Measurements from ENCODE around the gene GCG. TPM values are rescaled to one million over a fixed set of nuclear protein-coding genes. Genes with fewer than 3 reads are reported as not detected.

The GCG gene
- total and polyA plus RNA-seq, 12 donors: 0.32 TPM; not detected in 11

- 40 to 47% methylated on average over 1 of the region's 1 CpG for WGBS, 2 donors
- ATAC-seq (peak in 6 of 8 donors; percentile 6 to 78 (median 69)), DNase-seq (no peak)
- Histone ChIP-seq H3K27ac (peak overlapping the region in 5 of 10 donors; percentile 3 to 48 (median 28)), H3K4me1 (peaks cover 0 to 13% (median 5%) of the 10 kb centered on the region in 9 donors), H3K27me3 (no peaks in the 10 kb centered on the region), H3K36me3 (no peaks in the 10 kb centered on the region), H3K9me3 (no peaks in the 10 kb centered on the region), H3K4me3 (no peak overlapping the region)
- intact Hi-C loops (cut with DNase I): no loop called here
- TF ChIP-seq, protein P1, sequence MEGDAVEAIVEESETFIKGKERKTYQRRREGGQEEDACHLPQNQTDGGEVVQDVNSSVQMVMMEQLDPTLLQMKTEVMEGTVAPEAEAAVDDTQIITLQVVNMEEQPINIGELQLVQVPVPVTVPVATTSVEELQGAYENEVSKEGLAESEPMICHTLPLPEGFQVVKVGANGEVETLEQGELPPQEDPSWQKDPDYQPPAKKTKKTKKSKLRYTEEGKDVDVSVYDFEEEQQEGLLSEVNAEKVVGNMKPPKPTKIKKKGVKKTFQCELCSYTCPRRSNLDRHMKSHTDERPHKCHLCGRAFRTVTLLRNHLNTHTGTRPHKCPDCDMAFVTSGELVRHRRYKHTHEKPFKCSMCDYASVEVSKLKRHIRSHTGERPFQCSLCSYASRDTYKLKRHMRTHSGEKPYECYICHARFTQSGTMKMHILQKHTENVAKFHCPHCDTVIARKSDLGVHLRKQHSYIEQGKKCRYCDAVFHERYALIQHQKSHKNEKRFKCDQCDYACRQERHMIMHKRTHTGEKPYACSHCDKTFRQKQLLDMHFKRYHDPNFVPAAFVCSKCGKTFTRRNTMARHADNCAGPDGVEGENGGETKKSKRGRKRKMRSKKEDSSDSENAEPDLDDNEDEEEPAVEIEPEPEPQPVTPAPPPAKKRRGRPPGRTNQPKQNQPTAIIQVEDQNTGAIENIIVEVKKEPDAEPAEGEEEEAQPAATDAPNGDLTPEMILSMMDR (IDR thresholded peaks at IDR 0.05): no peak
Measured at GRCh38 chr2:162106746-162107145, 45.3 kb downstream of the GCG start.

GRCh38 chr2:162106146-162106551, 45.9 kb downstream of the GCG start:
- no peaks in the 10 kb centered on the region for H3K27me3 ChIP-seq
- H3K36me3 ChIP-seq: no peaks in the 10 kb centered on the region
- H3K4me1 ChIP-seq: peaks cover 0 to 13% (median 5%) of the 10 kb centered on the region in 9 donors
- DNase-seq (no peak), ATAC-seq (peak in 6 of 8 donors; percentile 12 to 62 (median 37))
- no peak overlapping the region for H3K4me3 ChIP-seq
- TF ChIP-seq, protein P1 (IDR thresholded peaks at IDR 0.05): no peak
- peak overlapping the region in 5 of 10 donors; percentile 3 to 48 (median 28) for H3K27ac ChIP-seq
- intact Hi-C loops (cut with DNase I): no loop called here
- 68 to 79% methylated on average over 3 of the region's 3 CpGs for WGBS, 2 donors
- H3K9me3 ChIP-seq: no peaks in the 10 kb centered on the region

DNA sequence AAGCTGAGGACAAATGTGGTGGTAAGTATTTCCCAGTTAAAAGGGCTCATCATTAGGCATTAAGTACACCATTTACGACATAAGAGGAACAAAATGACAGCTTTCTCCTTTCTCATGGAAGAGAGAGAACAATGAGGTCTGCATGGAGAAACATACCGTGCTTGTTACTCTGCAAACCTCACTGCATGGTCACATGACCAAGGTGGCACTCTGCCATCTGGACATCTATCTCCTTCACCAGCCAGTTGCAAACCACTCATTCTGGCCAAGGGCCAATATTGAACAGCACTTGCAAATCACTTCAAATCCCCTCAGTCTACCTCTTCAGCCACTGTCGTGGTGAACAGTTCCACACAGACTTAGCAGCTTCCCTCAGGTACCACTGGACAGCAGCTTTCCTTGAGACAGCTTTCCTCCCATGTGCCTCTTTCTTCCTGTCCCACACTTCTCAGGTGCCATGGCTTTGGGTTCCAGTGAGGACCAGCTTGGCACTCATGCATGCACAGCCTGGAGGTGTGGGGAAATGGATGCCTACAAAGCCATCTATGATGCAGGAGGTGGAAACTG, 48.5 kb downstream of the GCG start:
- no peaks in the 10 kb centered on the region for H3K9me3 ChIP-seq
- 75 to 79% methylated on average over 3 of the region's 3 CpGs for WGBS, 2 donors
- no peaks in the 10 kb centered on the region for H3K27me3 ChIP-seq
- H3K4me3 ChIP-seq: no peak overlapping the region
- H3K4me1 ChIP-seq: peaks cover 0 to 13% (median 5%) of the 10 kb centered on the region in 9 donors
- intact Hi-C loops (cut with DNase I): no loop called here
- TF ChIP-seq, protein P1 (IDR thresholded peaks at IDR 0.05): no peak
- no peak overlapping the region for H3K27ac ChIP-seq
- DNase-seq (no peak), ATAC-seq (peak in 1 of 8 donors; percentile 13)
- no peaks in the 10 kb centered on the region for H3K36me3 ChIP-seq

DNA sequence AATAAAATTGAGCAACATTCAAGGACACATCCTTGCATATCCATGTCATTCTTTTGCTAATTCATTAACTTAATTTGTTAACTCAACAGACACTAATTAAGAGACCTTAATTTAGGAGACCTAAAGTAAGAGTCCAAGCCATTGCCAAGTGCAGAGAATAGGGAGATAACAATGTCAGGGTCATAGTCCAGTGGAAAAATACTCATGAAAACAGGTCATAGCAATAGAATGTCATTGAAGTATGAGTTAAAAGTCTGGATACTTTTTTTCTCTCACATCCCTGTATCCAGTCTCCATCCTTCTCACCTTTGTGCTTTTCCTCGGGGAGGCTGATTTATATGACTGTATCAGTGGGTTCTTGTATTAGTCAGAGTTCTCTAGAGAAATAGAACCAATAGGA, 51.5 kb downstream of the GCG start:
- Histone ChIP-seq H3K36me3 (no peaks in the 10 kb centered on the region), H3K4me1 (no peaks in the 10 kb centered on the region), H3K4me3 (no peak overlapping the region), H3K27ac (no peak overlapping the region), H3K27me3 (no peaks in the 10 kb centered on the region), H3K9me3 (no peaks in the 10 kb centered on the region)
- no peak for DNase-seq
- intact Hi-C loops (cut with DNase I): no loop called here
- WGBS, 2 donors: 38 to 85% methylated on average over 1 of the region's 1 CpG
- TF ChIP-seq, protein P1 (IDR thresholded peaks at IDR 0.05): no peak
- no peak for ATAC-seq
